Right ventricle myocardium inferior (tissue), 1 donor: ENCODE measurements around the gene TTC39B. TPM values are rescaled to one million over a fixed set of nuclear protein-coding genes. Genes with fewer than 3 reads are reported as not detected.

Source experiments
- ATAC-seq: fragments of 200-7000 bp; cut with Tn5 transposase; one replicate; pipeline ENCODE4 v1.9.1; 2020; ENCODE audit warnings: mild to moderate bottlenecking, moderate library complexity
- DNase-seq: peaks from one replicate; pipeline ENCODE4 v3.0.0; 2021; ENCODE audit errors: missing footprints
- intact Hi-C: fragments of 100-400 bp; cut with DNase I; formaldehyde crosslinking; loops from one replicate; pipeline ENCODE4 v1.11.0; 2022
- total RNA-seq: library from RNA; stranded (reverse); fragmentation: NEBNext Ultra II Directional; extraction: Animal tissue kit (Norgen Biotek cat#: 25700); gene quantifications from one replicate; pipeline ENCODE4 v1.2.1, GENCODE V29; 2021
- donor health status: DM: no; HTN: yes; CAD: no; lungs with severe emphysema.

Gene TTC39B
- total RNA-seq, 1 donor from 2014 or later: 1.9 TPM

DNA sequence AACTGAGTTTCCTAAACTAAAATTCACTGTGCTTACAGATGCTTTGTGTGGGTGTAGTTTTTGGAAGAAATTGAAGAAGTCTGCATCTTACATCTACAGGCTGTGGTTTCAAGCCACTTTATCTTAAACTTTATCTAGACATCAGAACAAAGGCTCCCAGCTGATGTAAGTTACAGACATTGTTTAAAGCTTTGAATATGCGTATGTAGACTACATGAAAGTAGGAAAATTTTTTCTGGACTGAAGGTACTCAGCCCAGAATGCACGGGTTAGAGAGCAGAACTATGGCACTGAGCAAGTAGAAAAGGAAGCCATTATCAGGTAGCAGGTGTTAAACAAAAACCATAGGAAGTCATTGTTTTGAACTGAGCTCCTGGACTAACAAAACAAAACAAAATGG, 185.4 kb downstream of the TTC39B start:
- ATAC-seq (no peak), DNase-seq (no peak)
- intact Hi-C loops: no loop called here

DNA sequence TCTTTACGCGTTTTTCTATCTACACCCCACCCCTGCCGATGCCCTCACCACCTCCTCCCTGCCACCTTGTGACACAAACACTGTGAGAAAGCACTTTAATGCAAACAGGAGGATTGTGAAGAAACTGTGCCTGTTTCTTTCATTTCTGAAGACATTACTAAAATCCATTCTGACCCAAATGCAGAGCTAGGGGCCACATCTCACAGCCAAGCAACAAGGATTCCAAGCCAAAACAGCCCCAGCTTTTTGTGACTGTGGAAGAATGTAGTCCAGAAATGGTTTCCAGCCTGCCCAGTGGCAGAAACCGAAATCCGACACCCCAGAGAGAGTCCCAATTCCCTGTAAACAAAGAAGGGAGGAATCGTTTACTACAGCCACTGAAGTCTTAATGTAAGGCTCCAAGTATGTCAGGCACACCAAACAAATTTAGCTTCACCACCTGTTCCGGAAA, 190.9 kb downstream of the TTC39B start:
- intact Hi-C loops: no loop called here
- ATAC-seq (no peak), DNase-seq (no peak)

DNA sequence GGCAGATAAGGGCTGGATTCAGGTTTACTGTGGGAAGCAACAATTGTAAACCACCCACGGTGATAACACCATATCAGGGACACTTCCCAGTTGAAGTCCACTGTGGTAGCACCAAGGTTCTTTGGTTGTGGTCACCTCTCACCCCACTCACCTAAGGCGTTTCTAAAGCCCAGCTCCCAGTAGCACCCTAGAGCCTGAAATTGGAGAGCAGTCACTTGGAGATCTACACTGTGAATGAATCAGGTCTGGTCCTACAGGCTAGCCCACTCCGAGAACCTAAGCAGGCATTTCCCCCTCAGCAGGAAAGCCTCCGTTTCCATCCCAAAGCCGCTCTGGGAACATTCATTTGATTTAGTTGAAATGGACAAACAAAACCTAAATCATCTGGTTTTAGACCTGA, 191.3 kb downstream of the TTC39B start:
- no peak for ATAC-seq
- intact Hi-C loops: no loop called here
- no peak for DNase-seq

DNA sequence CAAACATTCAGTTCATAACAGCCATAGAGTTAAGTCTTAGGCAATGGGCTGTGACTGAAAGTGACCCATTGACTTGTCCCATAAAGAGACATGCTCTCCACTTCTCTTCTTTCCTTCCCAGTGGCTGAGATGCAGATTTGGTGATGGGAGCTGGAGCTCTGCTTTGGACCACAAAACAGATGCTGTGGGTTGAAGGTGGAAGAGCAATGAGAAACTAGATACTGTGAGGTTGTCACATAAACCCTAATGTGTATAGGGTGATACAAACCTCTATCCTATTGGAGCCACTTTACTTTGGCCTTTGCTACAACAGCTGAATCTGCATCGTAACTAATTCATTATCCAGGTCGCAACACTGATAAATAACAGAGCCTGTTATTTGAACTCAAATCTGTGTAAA, 192.0 kb downstream of the TTC39B start:
- intact Hi-C loops: no loop called here
- ATAC-seq (no peak), DNase-seq (no peak)

Other genes with a start within 250 kb of the TTC39B start
- 28.2 TPM for gene SNAPC3, start 115.7 kb upstream of the TTC39B start, total RNA-seq
- gene PSIP1, start 203.8 kb upstream of the TTC39B start, total RNA-seq: 21.1 TPM
- 1.6 TPM for gene CCDC171, start 245.8 kb upstream of the TTC39B start, total RNA-seq